ENCODE results near the gene KDM3B.
A peak's percentile ranks its signal among the peaks of the same experiment; 100 is the strongest.

KDM3B gene

DNA sequence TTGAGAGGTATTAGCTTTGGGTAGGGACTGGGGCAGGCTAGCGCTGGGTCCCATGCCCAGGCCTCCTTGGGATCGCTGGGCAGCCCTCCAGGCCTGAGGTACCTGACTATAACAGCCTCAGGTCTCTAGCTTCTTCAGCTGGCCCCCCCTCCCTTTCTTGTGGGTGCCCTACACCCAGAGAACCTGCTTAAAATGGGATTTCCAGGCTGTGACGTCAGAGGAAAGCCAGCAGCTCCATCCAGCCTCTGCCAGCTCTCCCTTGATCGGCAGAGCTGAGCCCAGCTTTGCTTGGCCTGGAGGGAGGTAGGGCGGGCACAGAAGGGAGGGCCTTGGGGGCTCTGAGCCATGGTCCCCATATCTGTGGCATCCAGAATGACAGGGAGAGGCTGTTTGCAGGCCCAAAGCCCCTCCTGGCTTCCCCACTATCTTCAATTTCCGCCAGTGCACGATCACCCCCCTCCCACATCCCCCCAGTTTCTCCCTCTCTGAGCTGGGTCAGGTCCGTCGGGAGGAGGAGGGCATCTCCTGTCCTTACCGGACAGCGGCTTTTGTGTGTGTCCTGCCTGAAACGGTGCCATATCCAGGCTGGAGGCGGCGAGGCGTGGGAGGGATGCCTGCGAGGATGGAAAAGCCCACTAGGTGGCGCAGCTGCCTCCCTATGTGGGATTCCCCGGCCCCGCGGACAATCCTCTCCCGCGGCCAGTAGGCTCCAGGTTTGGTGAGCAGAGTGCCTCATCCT lies 97.2 kb downstream of the KDM3B start:
- peak; percentile 95 for DNase-seq (ENCODE audit: low spot score)

DNA sequence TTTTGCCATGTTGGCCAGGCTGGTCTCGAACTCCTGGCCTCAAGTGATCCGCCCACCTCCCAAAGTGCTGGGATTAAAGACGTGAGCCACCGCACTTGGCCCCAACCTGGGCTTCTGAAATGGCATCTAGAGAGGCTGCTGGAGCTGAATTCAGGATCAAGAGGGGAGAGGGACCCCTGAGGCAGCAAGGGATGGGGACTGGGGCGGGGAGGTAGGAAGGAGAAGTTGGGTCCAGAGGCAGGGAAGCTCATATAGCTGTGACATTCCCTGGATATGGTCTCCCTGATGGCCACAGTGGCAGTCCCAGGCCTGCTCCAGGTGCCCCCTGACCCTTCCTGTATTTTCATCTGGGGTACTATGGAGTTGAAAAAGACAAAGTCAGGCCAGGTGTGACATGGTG lies 98.5 kb downstream of the KDM3B start:
- no peak for DNase-seq (ENCODE audit: low spot score)

DNA sequence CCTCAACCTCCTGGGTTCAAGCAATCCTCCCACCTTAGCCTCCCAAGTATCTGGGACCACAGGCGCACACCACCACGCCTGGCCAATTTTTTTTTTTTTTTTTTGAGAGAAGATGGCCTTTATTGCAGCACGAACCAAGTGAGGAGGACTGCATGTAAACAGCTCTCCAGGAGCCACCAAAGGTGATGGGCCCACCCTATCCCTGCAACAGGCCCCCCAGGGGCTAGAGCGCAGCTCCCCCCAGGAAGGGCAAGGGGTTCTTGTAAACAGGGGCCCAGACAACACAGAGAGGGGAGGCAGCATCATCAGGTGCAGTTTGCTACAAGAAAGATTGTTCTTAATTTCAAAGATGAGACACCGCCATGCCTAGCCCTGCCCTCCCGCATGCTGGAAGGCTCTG lies 100.2 kb downstream of the KDM3B start:
- DNase-seq (ENCODE audit: low spot score): no peak

DNA sequence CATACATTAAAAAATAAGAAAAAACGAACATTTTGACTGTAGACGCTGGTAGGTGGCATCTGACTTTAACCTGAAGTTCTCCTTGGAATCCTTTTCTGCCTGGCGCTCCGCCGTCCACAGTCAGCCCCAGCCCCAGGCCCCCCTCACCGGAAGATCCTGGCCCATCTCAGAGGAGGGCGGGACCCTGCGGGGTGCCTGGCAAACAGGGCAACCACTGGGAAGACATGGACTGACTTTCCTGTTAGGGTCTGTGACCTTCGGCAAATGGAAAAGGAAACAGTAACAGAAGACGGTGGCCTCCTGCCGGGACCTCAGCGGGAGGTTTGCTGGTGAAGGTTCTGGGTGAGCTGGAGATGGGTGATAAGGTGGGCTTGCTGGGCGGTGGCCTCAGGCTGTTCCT lies 101.1 kb downstream of the KDM3B start:
- no peak for DNase-seq (ENCODE audit: low spot score)

DNA sequence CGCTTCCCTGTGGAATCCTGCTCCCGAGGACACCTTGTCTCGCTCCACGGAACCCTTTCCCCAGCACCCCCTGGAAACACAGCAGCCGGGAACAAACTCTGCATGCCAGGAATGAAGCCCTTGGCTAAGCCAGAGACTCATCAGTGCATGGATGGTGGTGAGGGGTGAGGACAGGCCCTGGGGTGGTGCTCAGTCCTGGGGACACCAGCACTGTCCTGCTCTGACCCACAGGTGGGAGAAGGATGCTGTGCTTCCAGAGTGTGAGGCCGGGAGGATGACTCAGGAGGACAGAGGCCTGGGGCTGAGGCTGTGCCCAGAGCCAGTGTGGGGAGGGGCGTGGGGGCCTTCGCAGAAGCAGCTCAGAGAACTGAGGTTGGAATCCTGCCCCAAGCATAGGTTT lies 101.6 kb downstream of the KDM3B start:
- no peak for DNase-seq (ENCODE audit: low spot score)

DNA sequence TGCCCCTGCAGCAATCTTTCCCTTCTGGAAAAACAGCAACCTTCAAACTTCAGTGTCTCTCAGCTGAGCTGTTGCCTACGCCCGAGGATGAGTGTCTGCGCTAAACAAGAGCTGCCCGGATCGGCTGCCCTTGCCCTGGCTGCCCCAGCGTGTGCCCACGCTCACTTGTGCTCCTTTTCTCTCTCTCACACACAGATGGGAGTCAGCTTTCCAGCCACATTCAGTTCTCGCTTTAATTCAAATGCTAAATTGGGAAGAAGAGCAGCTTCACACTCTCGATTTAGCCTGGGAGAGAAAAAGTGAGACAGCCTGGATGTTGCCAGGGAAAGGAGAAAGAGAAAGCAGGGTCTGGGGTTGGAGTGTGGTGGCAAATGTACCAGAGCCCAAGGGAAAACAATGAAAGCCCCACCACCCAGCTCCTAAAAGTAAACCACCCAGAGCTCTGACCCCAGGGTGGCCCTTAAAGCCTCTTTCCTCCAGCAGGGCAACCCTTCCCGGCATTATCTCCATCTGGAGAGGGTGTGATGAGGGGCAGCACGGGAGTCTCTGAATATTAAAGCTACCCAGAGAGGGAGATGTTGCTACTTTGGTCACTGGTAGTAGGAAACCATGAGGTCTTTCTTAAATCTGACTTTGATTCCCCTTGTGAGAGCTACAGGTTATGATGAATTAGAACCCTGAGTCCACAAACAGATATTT lies 102.9 kb downstream of the KDM3B start:
- DNase-seq (ENCODE audit: low spot score): no peak

DNA sequence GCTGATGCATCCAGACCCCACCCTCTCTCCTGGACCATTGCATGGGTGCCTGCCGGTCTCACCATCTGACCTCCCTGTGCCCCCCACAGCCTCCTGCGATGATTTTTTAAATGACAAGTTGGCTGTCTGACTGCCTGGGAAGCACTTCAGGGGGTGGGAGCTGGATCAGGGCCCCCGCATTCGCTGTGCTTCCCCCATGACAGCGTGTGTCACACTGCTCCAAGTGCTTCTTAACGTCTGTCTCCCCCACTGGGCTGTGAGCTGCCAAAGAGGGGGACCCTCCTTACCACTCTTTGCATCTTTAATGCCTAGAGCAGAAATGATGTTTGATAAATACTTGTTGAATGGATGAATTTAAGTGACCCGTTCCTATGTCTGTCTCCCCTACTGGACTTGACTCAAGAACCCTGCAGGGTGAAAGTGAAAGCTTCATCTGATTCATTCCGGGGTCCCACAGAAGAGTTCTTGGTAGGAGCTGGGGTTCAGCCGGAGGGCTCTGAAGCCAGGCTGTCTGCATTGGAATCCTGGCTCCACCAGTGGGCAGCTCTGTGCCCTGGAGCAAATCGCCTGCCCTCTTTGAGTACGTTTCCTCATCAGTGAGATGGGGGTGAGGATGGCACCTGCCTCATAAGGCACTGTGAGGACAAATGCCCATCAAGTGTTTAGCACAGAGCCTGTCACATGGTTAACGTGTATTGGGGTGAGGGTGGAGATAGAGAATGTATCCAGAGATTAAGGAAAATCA lies 105.2 kb downstream of the KDM3B start:
- no peak for DNase-seq (ENCODE audit: low spot score)

DNA sequence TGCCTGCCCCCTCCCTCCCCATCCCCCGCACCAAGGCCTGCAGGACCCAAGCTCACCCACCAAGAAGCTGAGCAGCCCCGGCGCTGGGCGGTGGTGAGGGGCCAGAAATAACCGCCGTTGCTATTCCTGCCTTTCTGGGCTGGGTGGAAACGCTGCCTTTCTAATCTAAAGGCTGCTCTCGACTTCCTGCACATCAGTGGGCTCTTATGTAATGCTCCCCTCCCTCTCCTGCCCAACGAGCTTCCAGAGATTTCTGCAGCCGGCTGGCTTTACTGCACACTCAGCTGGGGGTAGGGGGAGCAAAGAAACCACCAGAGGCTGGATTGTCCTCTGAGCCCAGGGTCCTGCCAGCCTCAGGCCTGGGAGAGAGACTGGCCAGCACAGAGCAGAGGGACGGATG lies 105.9 kb downstream of the KDM3B start:
- DNase-seq (ENCODE audit: low spot score): no peak

DNA sequence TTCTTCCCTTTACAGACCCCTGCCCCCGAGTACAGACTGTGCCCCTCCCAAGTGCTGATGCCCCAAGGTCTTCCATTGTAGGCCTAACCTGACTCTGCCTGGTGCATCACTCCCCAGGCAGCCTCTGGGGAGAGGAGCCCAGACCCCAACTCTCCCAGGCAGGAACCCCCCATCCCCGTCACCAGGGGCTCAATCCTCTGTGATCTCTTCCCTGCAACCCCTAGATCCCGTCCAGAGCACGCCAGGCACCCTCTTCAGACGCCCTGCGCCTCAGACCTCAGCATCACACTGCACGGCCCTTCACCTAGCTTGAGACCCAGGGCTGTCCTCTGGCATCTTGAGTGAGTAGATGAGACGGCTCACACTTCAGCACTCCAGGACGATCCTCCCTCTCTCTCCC lies 106.4 kb downstream of the KDM3B start:
- DNase-seq (ENCODE audit: low spot score): no peak

DNA sequence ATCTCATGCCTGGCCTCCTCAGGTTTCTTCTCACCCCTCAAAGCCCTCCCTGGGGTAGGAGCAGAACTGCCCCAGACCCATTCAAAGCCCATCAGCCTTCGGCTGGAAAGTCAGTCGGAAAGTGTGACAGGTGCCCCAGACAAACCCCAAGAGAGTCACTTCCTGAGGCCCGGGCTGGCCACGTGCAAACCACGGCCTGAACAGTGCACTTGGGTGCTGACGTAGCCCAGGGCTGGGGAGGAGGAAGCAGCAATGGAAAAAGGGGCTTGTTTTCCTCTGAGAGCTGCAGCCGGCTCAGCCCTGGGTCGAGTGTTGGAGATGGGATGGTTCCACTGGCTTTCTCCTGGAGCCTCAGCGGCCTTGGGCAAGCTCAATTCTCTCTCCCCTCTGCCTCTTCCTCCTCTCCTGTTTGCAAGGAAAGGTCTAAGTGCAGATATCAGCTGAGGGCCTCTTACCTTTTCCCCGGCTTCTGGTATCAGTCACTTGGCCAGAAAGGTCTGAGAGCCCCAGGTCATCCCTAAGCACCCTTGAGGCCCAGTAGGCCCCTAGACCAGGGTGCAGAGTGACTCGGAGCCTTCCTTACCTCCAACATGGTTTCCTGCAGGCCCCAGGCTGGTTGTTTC lies 106.9 kb downstream of the KDM3B start:
- DNase-seq (ENCODE audit: low spot score): no peak

DNA sequence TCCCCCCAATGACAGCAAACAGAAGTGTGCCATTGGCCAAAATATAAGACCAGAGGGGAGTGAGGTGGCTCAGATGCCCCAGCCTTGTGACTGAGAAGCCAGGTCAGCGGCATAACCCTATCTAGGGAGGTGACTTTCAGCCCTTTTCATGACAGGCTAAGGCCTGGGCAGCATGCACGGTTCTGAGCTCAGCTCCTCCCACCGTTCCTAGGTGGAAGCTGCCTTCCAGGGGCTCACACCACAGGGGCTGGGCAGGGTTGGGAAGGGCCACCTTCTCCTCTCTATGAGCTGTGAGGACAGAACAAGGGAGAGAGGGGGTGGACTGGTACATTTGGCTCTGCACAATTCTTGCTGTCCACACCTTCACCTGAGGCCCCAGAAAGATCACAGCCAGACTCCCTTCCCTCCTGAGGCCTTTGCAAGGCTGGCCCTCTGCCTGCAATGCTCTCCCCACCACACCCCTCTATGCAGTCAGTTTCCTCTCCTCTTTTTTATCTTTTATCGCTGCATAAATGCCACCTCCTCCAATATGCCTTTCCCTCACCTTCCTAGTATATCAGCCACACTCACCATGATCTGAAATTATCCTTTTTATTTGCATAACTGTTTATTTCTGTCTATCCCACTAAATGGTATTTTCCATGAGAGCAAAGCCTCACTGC lies 107.7 kb downstream of the KDM3B start:
- no peak for DNase-seq (ENCODE audit: low spot score)

DNA sequence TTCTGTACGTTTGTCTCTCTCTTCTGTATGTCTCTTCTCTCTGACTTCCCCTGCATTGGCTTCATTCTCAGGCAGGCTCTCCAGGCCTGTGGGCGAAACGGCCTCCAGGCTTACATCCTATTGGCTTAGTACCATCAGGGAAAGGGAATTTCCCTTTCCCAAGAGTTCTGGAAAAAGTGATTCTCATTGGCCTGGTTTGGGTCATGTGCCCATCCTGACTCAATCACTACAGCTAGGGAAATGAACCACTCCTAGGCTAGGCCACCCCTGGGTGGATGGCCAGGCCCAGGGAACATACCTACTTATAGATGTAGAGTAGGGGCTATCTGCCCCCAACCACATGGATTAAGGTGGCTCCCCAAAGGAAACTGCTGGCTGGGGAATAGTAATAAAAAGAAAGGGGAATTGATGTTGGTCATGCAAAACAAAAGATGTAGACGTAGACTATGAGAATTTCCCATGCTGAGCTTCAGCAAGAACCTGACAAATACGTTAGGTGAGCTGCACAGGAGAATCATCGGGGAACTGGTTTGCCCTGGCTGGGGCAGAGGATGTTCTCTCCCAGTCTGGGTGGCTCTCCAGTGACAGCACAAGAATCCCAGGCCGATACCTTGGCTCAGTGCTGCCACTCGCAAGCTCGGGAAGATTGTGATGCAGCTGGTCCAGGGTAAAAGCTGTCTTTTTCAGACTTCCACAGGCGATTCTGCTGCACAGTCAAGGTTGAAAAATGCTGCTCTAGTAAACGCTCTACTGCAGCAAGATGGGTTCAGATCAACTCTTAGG lies 109.0 kb downstream of the KDM3B start:
- no peak for DNase-seq (ENCODE audit: low spot score)

DNA sequence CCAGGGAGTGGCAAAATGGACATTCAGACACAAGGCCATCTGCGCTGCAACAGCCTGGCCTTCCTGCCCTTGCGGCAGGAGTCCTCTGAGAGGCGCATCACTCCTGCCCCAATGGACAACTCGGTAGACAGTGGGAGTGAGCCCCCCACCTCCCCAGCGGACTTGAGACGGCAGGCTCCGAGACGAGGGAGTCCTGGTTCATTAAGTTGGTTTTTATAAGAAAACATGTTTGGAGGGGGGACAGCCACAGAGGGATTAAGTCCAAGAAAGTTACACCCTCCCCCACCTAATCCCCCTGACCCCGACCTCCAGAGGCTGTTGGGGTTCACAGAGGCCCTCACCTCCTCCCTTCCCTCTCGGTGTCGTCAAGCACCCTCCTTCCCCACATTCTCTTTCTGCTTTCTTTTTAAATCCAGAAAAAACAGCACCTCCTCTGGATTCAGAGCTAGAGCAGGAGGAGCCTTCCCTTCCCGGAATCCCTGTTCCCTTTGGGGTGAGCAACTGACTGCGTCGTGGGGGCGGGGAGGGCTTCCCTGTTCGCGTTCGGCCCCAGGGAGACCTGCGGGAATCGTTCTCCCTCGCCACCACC lies 111.0 kb downstream of the KDM3B start:
- no peak for DNase-seq (ENCODE audit: low spot score)

DNA sequence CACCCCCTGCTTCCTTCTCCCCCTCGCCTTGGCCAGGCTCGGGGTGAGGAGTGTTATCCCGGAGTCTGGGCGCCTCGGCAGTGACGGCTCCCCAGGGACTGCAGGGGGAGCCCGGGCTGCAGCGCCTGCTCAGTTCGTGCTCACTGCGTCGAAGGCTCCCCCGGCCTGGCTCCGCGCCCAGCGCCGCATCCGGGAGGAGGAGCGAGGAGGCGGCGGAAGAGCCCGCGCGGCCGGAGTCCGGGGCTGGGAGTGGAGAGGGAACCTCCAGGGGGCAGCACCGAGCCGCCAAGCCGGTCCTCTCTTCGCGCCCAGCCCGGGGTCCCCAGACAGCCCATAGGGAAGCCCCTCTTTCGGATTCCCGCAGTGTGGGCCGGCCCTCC lies 111.5 kb downstream of the KDM3B start:
- DNase-seq (ENCODE audit: low spot score): peak; percentile 91

DNA sequence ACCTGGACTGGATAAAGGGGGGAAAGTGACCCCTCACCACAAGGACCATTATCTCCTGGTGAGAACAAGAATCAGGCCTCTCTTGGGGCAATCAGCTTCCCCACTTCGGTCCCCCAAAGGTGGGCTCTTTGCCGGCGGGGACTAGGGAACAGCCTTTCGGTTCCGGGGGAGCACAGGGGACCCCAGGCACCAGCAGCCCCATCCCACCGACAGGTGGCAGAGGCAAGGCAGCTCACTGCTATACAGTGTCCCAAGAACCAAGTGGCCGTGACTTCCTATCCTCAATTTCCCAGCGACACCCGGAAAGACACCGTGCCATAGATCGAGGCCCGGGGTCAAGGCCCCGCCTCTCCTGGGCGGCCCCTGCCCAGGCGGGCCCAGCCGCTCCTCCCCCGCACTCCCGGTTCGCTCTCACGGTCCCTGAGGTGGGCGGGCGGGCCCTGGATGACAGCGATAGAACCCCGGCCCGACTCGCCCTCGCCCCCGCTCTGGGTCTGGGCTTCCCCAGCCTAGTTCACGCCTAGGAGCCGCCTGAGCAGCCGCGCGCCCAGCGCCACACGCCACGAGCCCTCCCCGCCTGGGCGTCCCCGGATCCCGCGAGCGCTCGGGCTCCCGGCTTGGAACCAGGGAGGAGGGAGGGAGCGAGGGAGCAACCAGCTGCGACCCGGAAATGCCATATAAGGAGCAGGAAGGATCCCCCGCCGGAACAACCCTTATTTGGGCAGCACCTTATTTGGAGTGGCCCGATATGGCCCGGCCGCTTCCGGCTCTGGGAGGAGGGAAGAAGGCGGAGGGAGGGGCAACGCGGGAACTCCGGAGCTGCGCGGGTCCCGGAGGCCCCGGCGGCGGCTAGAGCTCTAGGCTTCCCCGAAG lies 112.1 kb downstream of the KDM3B start:
- peak; percentile 90 for DNase-seq (ENCODE audit: low spot score)

DNA sequence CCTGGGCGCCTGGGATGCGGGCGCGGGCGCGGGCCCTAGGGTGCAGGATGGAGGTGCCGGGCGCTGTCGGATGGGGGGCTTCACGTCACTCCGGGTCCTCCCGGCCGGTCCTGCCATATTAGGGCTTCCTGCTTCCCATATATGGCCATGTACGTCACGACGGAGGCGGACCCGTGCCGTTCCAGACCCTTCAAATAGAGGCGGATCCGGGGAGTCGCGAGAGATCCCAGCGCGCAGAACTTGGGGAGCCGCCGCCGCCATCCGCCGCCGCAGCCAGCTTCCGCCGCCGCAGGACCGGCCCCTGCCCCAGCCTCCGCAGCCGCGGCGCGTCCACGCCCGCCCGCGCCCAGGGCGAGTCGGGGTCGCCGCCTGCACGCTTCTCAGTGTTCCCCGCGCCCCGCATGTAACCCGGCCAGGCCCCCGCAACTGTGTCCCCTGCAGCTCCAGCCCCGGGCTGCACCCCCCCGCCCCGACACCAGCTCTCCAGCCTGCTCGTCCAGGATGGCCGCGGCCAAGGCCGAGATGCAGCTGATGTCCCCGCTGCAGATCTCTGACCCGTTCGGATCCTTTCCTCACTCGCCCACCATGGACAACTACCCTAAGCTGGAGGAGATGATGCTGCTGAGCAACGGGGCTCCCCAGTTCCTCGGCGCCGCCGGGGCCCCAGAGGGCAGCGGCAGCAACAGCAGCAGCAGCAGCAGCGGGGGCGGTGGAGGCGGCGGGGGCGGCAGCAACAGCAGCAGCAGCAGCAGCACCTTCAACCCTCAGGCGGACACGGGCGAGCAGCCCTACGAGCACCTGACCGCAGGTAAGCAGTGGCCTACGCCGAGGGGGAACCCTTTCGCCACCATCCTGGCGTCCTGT lies 113.0 kb downstream of the KDM3B start, which contains the start of gene EGR1:
Gene EGR1, plus strand, starts transcription at position 219 of the 864 bp plus-strand sequence. Its CDS starts 283 bp downstream, at position 502.
- peak; percentile 85 for DNase-seq (ENCODE audit: low spot score)

DNA sequence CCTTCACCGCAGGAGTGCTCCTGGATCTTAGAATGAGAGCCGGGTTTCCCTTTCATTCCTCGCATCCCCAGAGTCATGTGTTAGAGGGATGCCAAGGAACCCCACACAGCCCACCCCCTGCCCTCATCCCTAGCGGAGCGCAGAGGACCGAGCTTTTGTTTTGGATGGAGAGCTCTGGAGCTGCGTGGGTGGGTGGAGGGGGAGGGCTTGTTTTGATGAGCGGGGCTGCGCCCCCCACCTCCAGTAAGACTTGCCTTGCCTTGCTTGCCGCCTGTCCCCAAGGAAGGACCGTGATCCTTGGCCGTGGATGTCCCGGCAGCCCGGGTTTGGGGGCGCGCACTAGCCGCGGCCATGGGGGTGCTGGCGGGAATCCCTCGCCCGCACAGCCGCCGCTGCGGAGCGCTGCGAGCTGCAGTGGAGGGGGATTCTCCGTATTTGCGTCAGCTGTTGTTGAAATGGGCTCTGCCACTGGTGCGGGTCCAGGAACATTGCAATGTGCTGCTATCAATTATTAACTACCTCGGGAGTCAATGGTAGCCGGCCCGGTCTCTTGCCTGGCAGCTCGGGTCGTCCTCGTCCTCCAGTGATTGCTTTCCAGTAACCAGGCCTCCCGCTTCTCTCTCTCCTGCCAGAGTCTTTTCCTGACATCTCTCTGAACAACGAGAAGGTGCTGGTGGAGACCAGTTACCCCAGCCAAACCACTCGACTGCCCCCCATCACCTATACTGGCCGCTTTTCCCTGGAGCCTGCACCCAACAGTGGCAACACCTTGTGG lies 113.8 kb downstream of the KDM3B start:
- DNase-seq (ENCODE audit: low spot score): peak; percentile 73

Data from HuH-7 (cell line).